ENCODE results near the gene CCRL2.

DNA sequence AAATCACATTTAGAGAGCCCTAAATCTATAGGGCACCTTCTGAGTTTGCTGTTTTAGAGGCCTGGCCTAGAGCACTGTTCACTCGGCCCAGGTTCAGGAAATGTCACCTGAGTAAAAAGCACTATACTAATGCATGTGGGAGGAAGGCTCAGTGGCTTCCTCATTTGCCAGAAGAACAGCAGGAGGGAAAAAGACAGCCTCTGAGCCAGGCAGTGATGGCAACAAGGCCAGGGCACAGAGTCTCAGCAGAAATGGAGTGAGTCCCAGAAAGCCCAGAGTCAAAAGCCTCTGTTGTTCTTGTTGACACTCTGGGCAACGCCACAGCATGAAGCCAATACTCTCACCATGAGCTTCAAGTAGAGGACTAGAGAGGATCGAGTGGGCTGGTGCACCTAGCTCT is 31.8 kb downstream of the CCRL2 start:
- TF ChIP-seq, protein P1, sequence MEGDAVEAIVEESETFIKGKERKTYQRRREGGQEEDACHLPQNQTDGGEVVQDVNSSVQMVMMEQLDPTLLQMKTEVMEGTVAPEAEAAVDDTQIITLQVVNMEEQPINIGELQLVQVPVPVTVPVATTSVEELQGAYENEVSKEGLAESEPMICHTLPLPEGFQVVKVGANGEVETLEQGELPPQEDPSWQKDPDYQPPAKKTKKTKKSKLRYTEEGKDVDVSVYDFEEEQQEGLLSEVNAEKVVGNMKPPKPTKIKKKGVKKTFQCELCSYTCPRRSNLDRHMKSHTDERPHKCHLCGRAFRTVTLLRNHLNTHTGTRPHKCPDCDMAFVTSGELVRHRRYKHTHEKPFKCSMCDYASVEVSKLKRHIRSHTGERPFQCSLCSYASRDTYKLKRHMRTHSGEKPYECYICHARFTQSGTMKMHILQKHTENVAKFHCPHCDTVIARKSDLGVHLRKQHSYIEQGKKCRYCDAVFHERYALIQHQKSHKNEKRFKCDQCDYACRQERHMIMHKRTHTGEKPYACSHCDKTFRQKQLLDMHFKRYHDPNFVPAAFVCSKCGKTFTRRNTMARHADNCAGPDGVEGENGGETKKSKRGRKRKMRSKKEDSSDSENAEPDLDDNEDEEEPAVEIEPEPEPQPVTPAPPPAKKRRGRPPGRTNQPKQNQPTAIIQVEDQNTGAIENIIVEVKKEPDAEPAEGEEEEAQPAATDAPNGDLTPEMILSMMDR (IDR thresholded peaks at IDR 0.05) = no peak
- no peak for TF ChIP-seq POLR2A (IDR thresholded peaks at IDR 0.05)
